ENCODE data around the gene SMNDC1.

Gene SMNDC1

DNA sequence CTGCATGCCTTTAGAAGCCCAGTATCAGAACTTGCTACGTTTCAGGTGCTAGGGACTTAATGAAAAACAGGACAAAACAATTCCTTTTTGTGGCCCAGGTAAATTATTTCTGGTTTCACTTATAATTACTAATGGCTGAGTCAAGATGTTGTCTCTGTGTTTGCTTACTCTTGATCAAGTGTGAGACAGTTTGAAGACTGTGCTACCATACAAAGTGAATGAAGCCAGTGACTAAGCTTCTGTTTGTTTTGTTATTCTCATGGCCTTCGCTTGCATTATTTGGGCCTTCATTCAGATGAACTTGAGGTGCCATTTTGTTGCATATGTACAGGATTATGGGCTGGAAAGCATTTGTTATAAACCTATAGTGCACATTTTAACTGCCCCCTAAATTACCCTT lies 17.9 kb downstream of the SMNDC1 start:
- H3K27me3 ChIP-seq (replicated peaks; ENCODE audit: insufficient read depth, low read length) = no peaks in the 10 kb centered on the region
- TF ChIP-seq EZH2 (optimal IDR thresholded peaks at IDR 0.05; ENCODE audit: low read depth, low read length) (no peak), EZH2phosphoT487 (IDR thresholded peaks at IDR 0.05; ENCODE audit: low read length) (no peak)
- TF ChIP-seq, protein P1, sequence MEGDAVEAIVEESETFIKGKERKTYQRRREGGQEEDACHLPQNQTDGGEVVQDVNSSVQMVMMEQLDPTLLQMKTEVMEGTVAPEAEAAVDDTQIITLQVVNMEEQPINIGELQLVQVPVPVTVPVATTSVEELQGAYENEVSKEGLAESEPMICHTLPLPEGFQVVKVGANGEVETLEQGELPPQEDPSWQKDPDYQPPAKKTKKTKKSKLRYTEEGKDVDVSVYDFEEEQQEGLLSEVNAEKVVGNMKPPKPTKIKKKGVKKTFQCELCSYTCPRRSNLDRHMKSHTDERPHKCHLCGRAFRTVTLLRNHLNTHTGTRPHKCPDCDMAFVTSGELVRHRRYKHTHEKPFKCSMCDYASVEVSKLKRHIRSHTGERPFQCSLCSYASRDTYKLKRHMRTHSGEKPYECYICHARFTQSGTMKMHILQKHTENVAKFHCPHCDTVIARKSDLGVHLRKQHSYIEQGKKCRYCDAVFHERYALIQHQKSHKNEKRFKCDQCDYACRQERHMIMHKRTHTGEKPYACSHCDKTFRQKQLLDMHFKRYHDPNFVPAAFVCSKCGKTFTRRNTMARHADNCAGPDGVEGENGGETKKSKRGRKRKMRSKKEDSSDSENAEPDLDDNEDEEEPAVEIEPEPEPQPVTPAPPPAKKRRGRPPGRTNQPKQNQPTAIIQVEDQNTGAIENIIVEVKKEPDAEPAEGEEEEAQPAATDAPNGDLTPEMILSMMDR (IDR thresholded peaks at IDR 0.05; ENCODE audit: low read length) = no peak
- no peaks in the 10 kb centered on the region for H4K20me1 ChIP-seq (ENCODE audit: insufficient read depth, low read length)
- no peaks in the 10 kb centered on the region for H3K79me2 ChIP-seq (ENCODE audit: low read length)
- no peak overlapping the region for H2AFZ ChIP-seq (ENCODE audit: low read length)
- no peak overlapping the region for H3K9ac ChIP-seq (ENCODE audit: low read length)
- no peaks in the 10 kb centered on the region; the same call in 1 of the 2 replicates for H3F3A ChIP-seq (ENCODE audit: insufficient read depth, low read length)
- no peak for DNase-seq
- no peak overlapping the region for H3K27ac ChIP-seq (ENCODE audit: low read length)
- H3K9me2 ChIP-seq (replicated peaks; ENCODE audit: insufficient read depth, low read length) = no peaks in the 10 kb centered on the region
- no peaks in the 10 kb centered on the region for H3K9me3 ChIP-seq (replicated peaks; ENCODE audit: insufficient read depth, low read length)
- H3K4me3 ChIP-seq (ENCODE audit: low read length) = no peak overlapping the region
- H3K4me2 ChIP-seq (ENCODE audit: low read depth, low read length) = no peak overlapping the region
- 0 out of 2 replicates have a peak, but pooled peaks cover 8% of the 10 kb centered on the region for H3K36me3 ChIP-seq (replicated peaks; ENCODE audit: insufficient read depth, low read length)
- no peaks in the 10 kb centered on the region for H3K4me1 ChIP-seq (ENCODE audit: low read length)

DNA sequence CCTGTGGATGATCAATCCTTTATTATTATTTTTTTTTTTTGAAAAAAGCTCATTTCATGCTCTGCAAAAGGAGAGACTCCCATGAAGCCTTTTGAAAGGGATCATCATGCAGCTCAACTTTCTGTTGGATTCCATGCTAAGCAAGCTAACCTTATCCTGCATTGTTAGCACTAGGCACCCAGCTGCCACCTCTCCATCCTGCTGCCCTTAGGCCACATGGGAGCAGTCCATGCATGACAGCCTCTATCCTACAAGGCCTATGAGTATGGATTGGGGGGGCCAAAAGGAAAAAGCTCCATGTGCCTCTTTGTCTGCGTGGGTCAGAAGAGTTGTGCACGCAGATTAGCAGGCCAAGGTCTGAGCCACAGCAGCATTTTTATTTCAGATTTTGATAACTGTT lies 19.2 kb downstream of the SMNDC1 start:
- Histone ChIP-seq H3K27me3 (replicated peaks; ENCODE audit: insufficient read depth, low read length) (no peaks in the 10 kb centered on the region), H3K9me2 (replicated peaks; ENCODE audit: insufficient read depth, low read length) (no peaks in the 10 kb centered on the region), H3K4me1 (ENCODE audit: low read length) (no peaks in the 10 kb centered on the region), H2AFZ (ENCODE audit: low read length) (no peak overlapping the region), H3K9ac (ENCODE audit: low read length) (no peak overlapping the region), H4K20me1 (ENCODE audit: insufficient read depth, low read length) (no peaks in the 10 kb centered on the region), H3K27ac (ENCODE audit: low read length) (no peak overlapping the region), H3K4me2 (ENCODE audit: low read depth, low read length) (no peak overlapping the region), H3F3A (ENCODE audit: insufficient read depth, low read length) (no peaks in the 10 kb centered on the region; the same call in 1 of the 2 replicates), H3K4me3 (ENCODE audit: low read length) (no peak overlapping the region), H3K36me3 (replicated peaks; ENCODE audit: insufficient read depth, low read length) (0 out of 2 replicates have a peak, but pooled peaks cover 5% of the 10 kb centered on the region), H3K9me3 (replicated peaks; ENCODE audit: insufficient read depth, low read length) (no peaks in the 10 kb centered on the region), H3K79me2 (ENCODE audit: low read length) (no peaks in the 10 kb centered on the region)
- DNase-seq = no peak
- TF ChIP-seq, protein P1 (IDR thresholded peaks at IDR 0.05; ENCODE audit: low read length) = no peak
- TF ChIP-seq EZH2phosphoT487 (IDR thresholded peaks at IDR 0.05; ENCODE audit: low read length) (no peak), EZH2 (optimal IDR thresholded peaks at IDR 0.05; ENCODE audit: low read depth, low read length) (no peak)

DNA sequence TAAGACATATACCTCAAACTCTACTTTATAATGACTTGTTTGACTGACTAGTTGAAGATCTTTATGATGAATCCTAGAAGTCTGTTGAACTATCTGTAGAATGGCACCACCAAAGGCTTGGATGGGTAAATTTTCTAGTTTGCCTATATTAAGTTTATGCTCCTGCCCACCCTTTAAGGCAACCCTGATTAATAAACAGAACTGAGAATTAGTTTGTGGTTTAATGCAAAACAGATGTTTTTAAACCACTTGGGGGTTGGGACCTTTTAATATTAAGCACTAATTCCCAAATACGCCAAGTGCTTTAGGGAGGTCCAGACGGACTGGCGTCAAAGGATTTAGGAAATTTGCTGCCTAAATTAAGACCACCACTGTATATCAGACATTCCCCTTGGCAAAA lies 20.5 kb downstream of the SMNDC1 start:
- Histone ChIP-seq H3K36me3 (replicated peaks; ENCODE audit: insufficient read depth, low read length) (0 out of 2 replicates have a peak, but pooled peaks cover 5% of the 10 kb centered on the region), H3K27ac (ENCODE audit: low read length) (no peak overlapping the region), H3K9ac (ENCODE audit: low read length) (no peak overlapping the region), H3K4me1 (ENCODE audit: low read length) (no peaks in the 10 kb centered on the region), H4K20me1 (ENCODE audit: insufficient read depth, low read length) (no peaks in the 10 kb centered on the region; the same call in 1 of the 2 replicates), H3K9me2 (replicated peaks; ENCODE audit: insufficient read depth, low read length) (no peaks in the 10 kb centered on the region), H3K9me3 (replicated peaks; ENCODE audit: insufficient read depth, low read length) (no peaks in the 10 kb centered on the region), H3F3A (ENCODE audit: insufficient read depth, low read length) (no peaks in the 10 kb centered on the region), H2AFZ (ENCODE audit: low read length) (no peak overlapping the region), H3K79me2 (ENCODE audit: low read length) (no peaks in the 10 kb centered on the region), H3K4me3 (ENCODE audit: low read length) (no peak overlapping the region), H3K27me3 (replicated peaks; ENCODE audit: insufficient read depth, low read length) (no peaks in the 10 kb centered on the region), H3K4me2 (ENCODE audit: low read depth, low read length) (no peak overlapping the region)
- TF ChIP-seq EZH2phosphoT487 (IDR thresholded peaks at IDR 0.05; ENCODE audit: low read length) (no peak), EZH2 (optimal IDR thresholded peaks at IDR 0.05; ENCODE audit: low read depth, low read length) (no peak)
- TF ChIP-seq, protein P1 (IDR thresholded peaks at IDR 0.05; ENCODE audit: low read length) = no peak
- DNase-seq = no peak

Data from MM.1S (cell line).